ENCODE measurements around the gene IP6K3. TPM values are rescaled to one million over a fixed set of nuclear protein-coding genes. Genes with fewer than 3 reads are reported as not detected.

IP6K3 gene
- total and polyA plus RNA-seq, 2 experiments from 2014 or later: 0.14 to 0.16 TPM

DNA sequence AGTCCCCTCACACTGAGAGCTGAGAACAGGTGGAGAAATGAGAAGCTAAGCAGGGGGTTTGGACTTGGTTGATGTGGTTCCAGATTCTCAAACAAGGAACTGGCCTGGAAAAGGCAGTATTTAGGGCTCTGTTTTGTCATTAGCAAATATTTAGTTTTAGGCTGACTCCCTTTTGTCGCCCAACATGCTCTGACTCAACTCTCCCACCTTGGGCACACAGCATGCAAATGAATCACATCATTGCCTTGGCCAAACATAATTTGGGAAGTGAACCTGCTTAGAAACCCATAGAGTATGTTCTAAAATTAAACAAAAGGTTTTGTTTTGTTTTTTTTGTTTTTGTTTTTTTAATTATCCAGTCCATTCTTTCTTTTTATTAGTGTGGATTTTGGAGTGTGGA is 25.7 kb downstream of the IP6K3 start:
- Histone ChIP-seq H3K27ac (ENCODE audit: low read depth) (no peak overlapping the region), H3K36me3 (ENCODE audit: insufficient read depth) (no peaks in the 10 kb centered on the region), H3K4me1 (ENCODE audit: insufficient read depth) (no peaks in the 10 kb centered on the region), H3K79me2 (replicated peaks; ENCODE audit: insufficient read depth) (no peaks in the 10 kb centered on the region), H3K27me3 (ENCODE audit: insufficient read depth) (no peaks in the 10 kb centered on the region), H3K4me2 (no peak overlapping the region), H4K20me1 (replicated peaks; ENCODE audit: insufficient read depth) (no peaks in the 10 kb centered on the region), H3K4me3 (no peak overlapping the region), H3F3A (replicated peaks; ENCODE audit: low read depth) (no peaks in the 10 kb centered on the region), H3K9me2 (ENCODE audit: insufficient read depth) (no peaks in the 10 kb centered on the region), H2AFZ (no peak overlapping the region)
- H3K36me3 Mint-ChIP-seq (ENCODE audit: low read depth): no peaks in the 10 kb centered on the region
- peaks cover 27% of the 10 kb centered on the region for H3K4me1 Mint-ChIP-seq
- no peak overlapping the region for H3K27ac Mint-ChIP-seq
- ATAC-seq: no peak
- H3K9me3 Mint-ChIP-seq: no peaks in the 10 kb centered on the region
- DNase-seq (ENCODE audit: low spot score): no peak
- TF ChIP-seq STAT1 (IDR thresholded peaks at IDR 0.05; ENCODE audit: unreplicated experiment): no peak
- TF ChIP-seq CREB1 (CRISPR knock-in tag; IDR thresholded peaks at IDR 0.05; ENCODE audit: low read depth): no peak
- TF ChIP-seq POLR2AphosphoS5 (IDR thresholded peaks at IDR 0.05; ENCODE audit: low read depth): no peak
- TF ChIP-seq, protein P1, sequence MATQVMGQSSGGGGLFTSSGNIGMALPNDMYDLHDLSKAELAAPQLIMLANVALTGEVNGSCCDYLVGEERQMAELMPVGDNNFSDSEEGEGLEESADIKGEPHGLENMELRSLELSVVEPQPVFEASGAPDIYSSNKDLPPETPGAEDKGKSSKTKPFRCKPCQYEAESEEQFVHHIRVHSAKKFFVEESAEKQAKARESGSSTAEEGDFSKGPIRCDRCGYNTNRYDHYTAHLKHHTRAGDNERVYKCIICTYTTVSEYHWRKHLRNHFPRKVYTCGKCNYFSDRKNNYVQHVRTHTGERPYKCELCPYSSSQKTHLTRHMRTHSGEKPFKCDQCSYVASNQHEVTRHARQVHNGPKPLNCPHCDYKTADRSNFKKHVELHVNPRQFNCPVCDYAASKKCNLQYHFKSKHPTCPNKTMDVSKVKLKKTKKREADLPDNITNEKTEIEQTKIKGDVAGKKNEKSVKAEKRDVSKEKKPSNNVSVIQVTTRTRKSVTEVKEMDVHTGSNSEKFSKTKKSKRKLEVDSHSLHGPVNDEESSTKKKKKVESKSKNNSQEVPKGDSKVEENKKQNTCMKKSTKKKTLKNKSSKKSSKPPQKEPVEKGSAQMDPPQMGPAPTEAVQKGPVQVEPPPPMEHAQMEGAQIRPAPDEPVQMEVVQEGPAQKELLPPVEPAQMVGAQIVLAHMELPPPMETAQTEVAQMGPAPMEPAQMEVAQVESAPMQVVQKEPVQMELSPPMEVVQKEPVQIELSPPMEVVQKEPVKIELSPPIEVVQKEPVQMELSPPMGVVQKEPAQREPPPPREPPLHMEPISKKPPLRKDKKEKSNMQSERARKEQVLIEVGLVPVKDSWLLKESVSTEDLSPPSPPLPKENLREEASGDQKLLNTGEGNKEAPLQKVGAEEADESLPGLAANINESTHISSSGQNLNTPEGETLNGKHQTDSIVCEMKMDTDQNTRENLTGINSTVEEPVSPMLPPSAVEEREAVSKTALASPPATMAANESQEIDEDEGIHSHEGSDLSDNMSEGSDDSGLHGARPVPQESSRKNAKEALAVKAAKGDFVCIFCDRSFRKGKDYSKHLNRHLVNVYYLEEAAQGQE (IDR thresholded peaks at IDR 0.05; ENCODE audit: unreplicated experiment): no peak
- H3K27me3 Mint-ChIP-seq (ENCODE audit: insufficient read depth, low read depth, poor library complexity): peaks cover 4% of the 10 kb centered on the region
- no peak overlapping the region for H3K4me3 Mint-ChIP-seq

DNA sequence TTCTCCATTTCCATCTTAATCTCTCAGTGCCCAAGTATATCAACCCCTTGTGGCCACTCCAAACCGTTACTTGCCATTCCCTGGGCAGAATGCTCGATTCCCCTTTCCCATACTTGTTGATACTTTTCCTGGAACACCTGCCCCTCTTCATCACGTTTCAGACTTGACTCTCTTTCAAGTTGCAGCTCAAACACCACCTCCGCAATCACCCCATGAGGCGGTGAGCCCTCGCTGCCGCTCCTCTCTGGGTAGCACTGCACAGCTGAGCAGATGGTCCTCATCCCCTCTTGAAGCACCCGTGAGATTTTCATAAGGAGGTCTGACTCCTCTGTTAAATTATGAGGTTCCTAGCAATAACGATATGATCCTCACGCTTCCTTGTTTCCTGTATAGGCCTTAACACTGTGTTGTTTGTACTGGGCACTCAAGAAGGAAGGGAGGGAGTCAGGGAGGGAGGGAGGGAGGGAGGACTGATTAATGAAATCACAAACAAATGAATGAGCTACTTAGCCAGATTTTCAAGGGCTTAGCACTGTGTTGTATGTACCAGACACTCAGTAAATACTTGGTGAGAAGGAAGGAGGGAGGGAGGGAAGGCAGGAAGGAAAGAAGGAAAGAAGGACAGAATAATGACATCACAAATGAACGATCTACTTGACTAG is 27.2 kb downstream of the IP6K3 start:
- H3K4me3 Mint-ChIP-seq: no peak overlapping the region
- Histone ChIP-seq H3K27me3 (ENCODE audit: insufficient read depth) (no peaks in the 10 kb centered on the region), H2AFZ (no peak overlapping the region), H3K4me1 (ENCODE audit: insufficient read depth) (no peaks in the 10 kb centered on the region), H3K79me2 (replicated peaks; ENCODE audit: insufficient read depth) (no peaks in the 10 kb centered on the region), H3K9me2 (ENCODE audit: insufficient read depth) (no peaks in the 10 kb centered on the region), H3K4me3 (no peak overlapping the region), H3K36me3 (ENCODE audit: insufficient read depth) (no peaks in the 10 kb centered on the region), H3F3A (replicated peaks; ENCODE audit: low read depth) (no peaks in the 10 kb centered on the region), H3K4me2 (no peak overlapping the region), H4K20me1 (replicated peaks; ENCODE audit: insufficient read depth) (no peaks in the 10 kb centered on the region), H3K27ac (ENCODE audit: low read depth) (no peak overlapping the region)
- H3K4me1 Mint-ChIP-seq: peaks cover 18% of the 10 kb centered on the region
- H3K36me3 Mint-ChIP-seq (ENCODE audit: low read depth): no peaks in the 10 kb centered on the region
- H3K27me3 Mint-ChIP-seq (ENCODE audit: insufficient read depth, low read depth, poor library complexity): peaks cover 3% of the 10 kb centered on the region
- H3K9me3 Mint-ChIP-seq: no peaks in the 10 kb centered on the region
- ATAC-seq (no peak), DNase-seq (ENCODE audit: low spot score) (no peak)
- H3K27ac Mint-ChIP-seq: no peak overlapping the region
- TF ChIP-seq EZH2phosphoT487 (IDR thresholded peaks at IDR 0.05; ENCODE audit: unreplicated experiment) (no peak), ZNF114 (CRISPR knock-in tag; IDR thresholded peaks at IDR 0.05) (no peak), EZH2 (IDR thresholded peaks at IDR 0.05; ENCODE audit: low read depth, unreplicated experiment) (no peak), NANOG (IDR thresholded peaks at IDR 0.05; ENCODE audit: borderline replicate concordance) (no peak), POLR2AphosphoS5 (IDR thresholded peaks at IDR 0.05; ENCODE audit: low read depth) (no peak), JUNB (IDR thresholded peaks at IDR 0.05; ENCODE audit: unreplicated experiment) (no peak), CREB1 (CRISPR knock-in tag; IDR thresholded peaks at IDR 0.05; ENCODE audit: low read depth) (no peak)
- TF ChIP-seq, protein P2, sequence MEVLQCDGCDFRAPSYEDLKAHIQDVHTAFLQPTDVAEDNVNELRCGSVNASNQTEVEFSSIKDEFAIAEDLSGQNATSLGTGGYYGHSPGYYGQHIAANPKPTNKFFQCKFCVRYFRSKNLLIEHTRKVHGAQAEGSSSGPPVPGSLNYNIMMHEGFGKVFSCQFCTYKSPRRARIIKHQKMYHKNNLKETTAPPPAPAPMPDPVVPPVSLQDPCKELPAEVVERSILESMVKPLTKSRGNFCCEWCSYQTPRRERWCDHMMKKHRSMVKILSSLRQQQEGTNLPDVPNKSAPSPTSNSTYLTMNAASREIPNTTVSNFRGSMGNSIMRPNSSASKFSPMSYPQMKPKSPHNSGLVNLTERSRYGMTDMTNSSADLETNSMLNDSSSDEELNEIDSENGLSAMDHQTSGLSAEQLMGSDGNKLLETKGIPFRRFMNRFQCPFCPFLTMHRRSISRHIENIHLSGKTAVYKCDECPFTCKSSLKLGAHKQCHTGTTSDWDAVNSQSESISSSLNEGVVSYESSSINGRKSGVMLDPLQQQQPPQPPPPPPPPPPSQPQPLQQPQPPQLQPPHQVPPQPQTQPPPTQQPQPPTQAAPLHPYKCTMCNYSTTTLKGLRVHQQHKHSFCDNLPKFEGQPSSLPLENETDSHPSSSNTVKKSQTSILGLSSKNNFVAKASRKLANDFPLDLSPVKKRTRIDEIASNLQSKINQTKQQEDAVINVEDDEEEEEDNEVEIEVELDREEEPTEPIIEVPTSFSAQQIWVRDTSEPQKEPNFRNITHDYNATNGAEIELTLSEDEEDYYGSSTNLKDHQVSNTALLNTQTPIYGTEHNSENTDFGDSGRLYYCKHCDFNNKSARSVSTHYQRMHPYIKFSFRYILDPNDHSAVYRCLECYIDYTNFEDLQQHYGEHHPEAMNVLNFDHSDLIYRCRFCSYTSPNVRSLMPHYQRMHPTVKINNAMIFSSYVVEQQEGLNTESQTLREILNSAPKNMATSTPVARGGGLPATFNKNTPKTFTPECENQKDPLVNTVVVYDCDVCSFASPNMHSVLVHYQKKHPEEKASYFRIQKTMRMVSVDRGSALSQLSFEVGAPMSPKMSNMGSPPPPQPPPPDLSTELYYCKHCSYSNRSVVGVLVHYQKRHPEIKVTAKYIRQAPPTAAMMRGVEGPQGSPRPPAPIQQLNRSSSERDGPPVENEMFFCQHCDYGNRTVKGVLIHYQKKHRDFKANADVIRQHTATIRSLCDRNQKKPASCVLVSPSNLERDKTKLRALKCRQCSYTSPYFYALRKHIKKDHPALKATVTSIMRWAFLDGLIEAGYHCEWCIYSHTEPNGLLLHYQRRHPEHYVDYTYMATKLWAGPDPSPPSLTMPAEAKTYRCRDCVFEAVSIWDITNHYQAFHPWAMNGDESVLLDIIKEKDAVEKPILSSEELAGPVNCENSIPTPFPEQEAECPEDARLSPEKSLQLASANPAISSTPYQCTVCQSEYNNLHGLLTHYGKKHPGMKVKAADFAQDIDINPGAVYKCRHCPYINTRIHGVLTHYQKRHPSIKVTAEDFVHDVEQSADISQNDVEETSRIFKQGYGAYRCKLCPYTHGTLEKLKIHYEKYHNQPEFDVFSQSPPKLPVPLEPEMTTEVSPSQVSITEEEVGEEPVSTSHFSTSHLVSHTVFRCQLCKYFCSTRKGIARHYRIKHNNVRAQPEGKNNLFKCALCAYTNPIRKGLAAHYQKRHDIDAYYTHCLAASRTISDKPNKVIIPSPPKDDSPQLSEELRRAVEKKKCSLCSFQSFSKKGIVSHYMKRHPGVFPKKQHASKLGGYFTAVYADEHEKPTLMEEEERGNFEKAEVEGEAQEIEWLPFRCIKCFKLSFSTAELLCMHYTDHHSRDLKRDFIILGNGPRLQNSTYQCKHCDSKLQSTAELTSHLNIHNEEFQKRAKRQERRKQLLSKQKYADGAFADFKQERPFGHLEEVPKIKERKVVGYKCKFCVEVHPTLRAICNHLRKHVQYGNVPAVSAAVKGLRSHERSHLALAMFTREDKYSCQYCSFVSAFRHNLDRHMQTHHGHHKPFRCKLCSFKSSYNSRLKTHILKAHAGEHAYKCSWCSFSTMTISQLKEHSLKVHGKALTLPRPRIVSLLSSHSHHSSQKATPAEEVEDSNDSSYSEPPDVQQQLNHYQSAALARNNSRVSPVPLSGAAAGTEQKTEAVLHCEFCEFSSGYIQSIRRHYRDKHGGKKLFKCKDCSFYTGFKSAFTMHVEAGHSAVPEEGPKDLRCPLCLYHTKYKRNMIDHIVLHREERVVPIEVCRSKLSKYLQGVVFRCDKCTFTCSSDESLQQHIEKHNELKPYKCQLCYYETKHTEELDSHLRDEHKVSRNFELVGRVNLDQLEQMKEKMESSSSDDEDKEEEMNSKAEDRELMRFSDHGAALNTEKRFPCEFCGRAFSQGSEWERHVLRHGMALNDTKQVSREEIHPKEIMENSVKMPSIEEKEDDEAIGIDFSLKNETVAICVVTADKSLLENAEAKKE (CRISPR knock-in tag; IDR thresholded peaks at IDR 0.05): no peak

Data from GM23338 (cell line).